Trophoblast cell (in vitro differentiated cells and primary cell): ENCODE results near the gene ZCCHC18.

ENCODE experiments used
- DNase-seq, 2 donors: peaks; one replicate each; pipeline ENCODE4 v3.0.0-alpha.2; 2016
- H2AFZ ChIP-seq: 2 replicates; pipeline ENCODE4 v1.6.1; 2013; ENCODE audit warnings: low read length, moderate library complexity, mild to moderate bottlenecking; ENCODE audit not compliant: insufficient read depth, poor library complexity
- H2AK5ac ChIP-seq: 2 replicates; pipeline ENCODE4 v1.6.1; 2013; ENCODE audit warnings: mild to moderate bottlenecking, low read length
- H2BK120ac ChIP-seq: 2 replicates; pipeline ENCODE4 v1.6.1; 2013; ENCODE audit warnings: low read length, mild to moderate bottlenecking, moderate library complexity; ENCODE audit not compliant: insufficient read depth, poor library complexity
- H2BK12ac ChIP-seq: 2 replicates; pipeline ENCODE4 v1.6.1; 2013; ENCODE audit warnings: mild to moderate bottlenecking, low read length, moderate library complexity
- H2BK5ac ChIP-seq: 2 replicates; pipeline ENCODE4 v1.6.1; 2013; ENCODE audit warnings: low read length, low read depth, moderate library complexity, mild to moderate bottlenecking; ENCODE audit not compliant: poor library complexity
- H3K14ac ChIP-seq: 2 replicates; pipeline ENCODE4 v1.6.1; 2013; ENCODE audit warnings: mild to moderate bottlenecking, low read length
- H3K18ac ChIP-seq: 2 replicates; pipeline ENCODE4 v1.6.1; 2013; ENCODE audit warnings: mild to moderate bottlenecking, low read length
- H3K23ac ChIP-seq: 2 replicates; pipeline ENCODE4 v1.6.1; 2013; ENCODE audit warnings: low read length
- H3K27ac ChIP-seq: 2 replicates; pipeline ENCODE4 v1.5.1; 2013; ENCODE audit warnings: low read depth, mild to moderate bottlenecking, inconsistent platforms, low read length, moderate library complexity
- H3K27me3 ChIP-seq: 2 replicates; pipeline ENCODE4 v1.6.1; 2013; ENCODE audit warnings: inconsistent platforms, mild to moderate bottlenecking, low read length, moderate library complexity; ENCODE audit not compliant: insufficient read depth
- H3K36me3 ChIP-seq, 2 experiments: 1 replicate in 1 of 2; 2 replicates in 1 of 2; pipeline ENCODE4 v1.6.1; 2013; ENCODE audit warnings: low read length in 2 of 2, mild to moderate bottlenecking in 2 of 2, moderate library complexity in 1 of 2; ENCODE audit not compliant: insufficient read depth in 2 of 2, control insufficient read depth in 1 of 2
- H3K4ac ChIP-seq: 2 replicates; pipeline ENCODE4 v1.6.1; 2013; ENCODE audit warnings: low read depth, mild to moderate bottlenecking, low read length, moderate library complexity
- H3K4me1 ChIP-seq, 2 experiments: 1 replicate in 1 of 2; 2 replicates in 1 of 2; pipeline ENCODE4 v1.6.1; 2013; ENCODE audit warnings: low read length in 2 of 2, mild to moderate bottlenecking in 2 of 2, moderate library complexity in 1 of 2; ENCODE audit not compliant: insufficient read depth in 2 of 2, control insufficient read depth in 1 of 2
- H3K4me2 ChIP-seq: 2 replicates; pipeline ENCODE4 v1.6.1; 2013; ENCODE audit warnings: inconsistent platforms, mild to moderate bottlenecking, low read length, moderate library complexity
- H3K4me3 ChIP-seq: 2 replicates; pipeline ENCODE4 v1.5.1; 2013; ENCODE audit warnings: mild to moderate bottlenecking, low read depth, low read length, inconsistent platforms
- H3K79me1 ChIP-seq: one replicate; pipeline ENCODE4 v1.6.1; 2013; ENCODE audit warnings: low read length
- H3K79me2 ChIP-seq: 2 replicates; pipeline ENCODE4 v1.6.1; 2013; ENCODE audit warnings: low read length, mild to moderate bottlenecking; ENCODE audit not compliant: control insufficient read depth, insufficient read depth, poor library complexity
- H3K9ac ChIP-seq: 2 replicates; pipeline ENCODE4 v1.6.1; 2013; ENCODE audit warnings: mild to moderate bottlenecking, low read length
- H3K9me3 ChIP-seq: 2 replicates; pipeline ENCODE4 v1.6.1; 2013; ENCODE audit warnings: low read depth, mild to moderate bottlenecking, control low read depth, inconsistent platforms, low read length; ENCODE audit not compliant: insufficient read depth
- H4K12ac ChIP-seq: 2 replicates; pipeline ENCODE4 v1.6.1; 2013; ENCODE audit warnings: low read depth, mild to moderate bottlenecking, low read length, moderate library complexity
- H4K8ac ChIP-seq: 2 replicates; pipeline ENCODE4 v1.6.1; 2013; ENCODE audit warnings: low read depth, mild to moderate bottlenecking, low read length, moderate library complexity
- H4K91ac ChIP-seq: one replicate; pipeline ENCODE4 v1.6.1; 2013; ENCODE audit warnings: low read depth, mild to moderate bottlenecking, low read length, moderate library complexity
- WGBS: extraction: QIAGEN DNeasy Blood & Tissue Kit; methylation state at CpG from one replicate; pipeline ENCODE4 v1.1.7; 2013; ENCODE audit warnings: missing lambda C conversion rate; ENCODE audit not compliant: insufficient read length, insufficient coverage; ENCODE audit errors: extremely low coverage; 5-methylcytosine and 5-hydroxymethylcytosine counted together

ZCCHC18 gene

DNA sequence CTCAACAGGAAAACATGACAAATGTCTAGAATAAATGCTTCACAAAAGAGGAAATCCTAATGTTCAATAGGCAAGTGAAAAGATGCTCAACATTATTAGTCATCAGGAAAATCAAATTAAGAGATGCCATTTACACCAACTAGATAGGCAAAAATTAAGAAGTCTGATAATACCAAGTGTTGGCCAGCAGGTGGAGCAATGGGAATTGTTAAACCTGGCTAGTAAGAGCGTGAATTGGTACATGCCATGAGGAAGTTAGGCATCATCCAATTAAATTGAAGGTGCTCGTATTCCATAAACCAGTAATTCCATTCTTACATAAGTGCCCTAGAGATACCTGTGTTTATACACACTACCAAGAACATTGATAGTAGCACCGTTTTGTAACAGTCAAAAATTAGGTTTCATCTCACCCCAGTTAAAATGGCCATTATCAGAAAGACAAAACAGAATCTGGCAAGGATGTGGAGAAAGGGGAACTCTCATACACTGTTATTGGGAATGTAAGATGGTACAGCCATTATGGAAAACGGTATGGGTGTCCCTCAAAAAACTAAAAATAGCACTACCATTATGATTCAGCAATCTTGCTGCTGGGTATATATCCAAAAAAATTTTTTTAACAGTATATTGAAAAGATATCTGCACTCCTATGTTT is 14.0 kb upstream of the ZCCHC18 start:
- Histone ChIP-seq H3K4me2 (no peak overlapping the region), H3K36me3 (no peaks in the 10 kb centered on the region), H4K8ac (no peak overlapping the region), H2AFZ (no peak overlapping the region), H3K79me2 (no peaks in the 10 kb centered on the region), H3K27ac (no peak overlapping the region), H4K12ac (no peak overlapping the region), H2BK120ac (no peak overlapping the region), H3K23ac (no peak overlapping the region), H3K27me3 (no peaks in the 10 kb centered on the region), H3K79me1 (no peaks in the 10 kb centered on the region), H2BK5ac (no peak overlapping the region), H3K4me3 (no peak overlapping the region), H3K9ac (no peak overlapping the region), H3K14ac (no peak overlapping the region), H3K18ac (no peak overlapping the region), H2BK12ac (no peak overlapping the region), H3K4me1 (no peaks in the 10 kb centered on the region), H3K4ac (no peak overlapping the region), H2AK5ac (no peak overlapping the region), H4K91ac (no peak overlapping the region), H3K9me3 (no peaks in the 10 kb centered on the region)
- WGBS = no CpG with 5 or more reads among the region's 4 CpGs
- DNase-seq = peak; percentile 54 to 74

DNA sequence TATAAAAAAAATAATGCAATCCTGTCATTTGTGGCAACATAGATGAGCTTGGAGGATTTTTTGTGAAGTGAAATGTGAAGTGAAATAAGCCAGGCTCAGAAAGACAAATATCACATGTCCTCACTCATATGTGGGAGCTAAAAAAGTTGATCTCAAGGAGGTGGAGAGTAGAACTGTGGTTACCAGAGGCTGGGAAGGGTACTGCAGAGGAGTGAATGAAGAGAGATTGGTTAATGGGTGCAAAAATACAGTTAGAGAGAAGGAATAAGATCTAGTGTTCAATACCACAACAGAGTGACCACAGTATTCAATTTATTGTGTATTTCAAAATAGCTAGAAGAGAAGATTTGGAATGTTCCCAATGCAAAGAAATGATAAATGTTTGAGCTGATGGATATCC is 13.4 kb upstream of the ZCCHC18 start:
- Histone ChIP-seq H4K12ac (no peak overlapping the region), H4K8ac (no peak overlapping the region), H3K79me2 (no peaks in the 10 kb centered on the region), H2BK5ac (no peak overlapping the region), H3K14ac (no peak overlapping the region), H2BK12ac (no peak overlapping the region), H2AK5ac (no peak overlapping the region), H3K27ac (no peak overlapping the region), H3K4me1 (no peaks in the 10 kb centered on the region), H3K27me3 (no peaks in the 10 kb centered on the region), H3K18ac (no peak overlapping the region), H3K4me2 (no peak overlapping the region), H2BK120ac (no peak overlapping the region), H3K23ac (no peak overlapping the region), H4K91ac (no peak overlapping the region), H2AFZ (no peak overlapping the region), H3K4ac (no peak overlapping the region), H3K79me1 (no peaks in the 10 kb centered on the region), H3K4me3 (no peak overlapping the region), H3K9me3 (no peaks in the 10 kb centered on the region), H3K9ac (no peak overlapping the region), H3K36me3 (no peaks in the 10 kb centered on the region)
- no peak for DNase-seq

DNA sequence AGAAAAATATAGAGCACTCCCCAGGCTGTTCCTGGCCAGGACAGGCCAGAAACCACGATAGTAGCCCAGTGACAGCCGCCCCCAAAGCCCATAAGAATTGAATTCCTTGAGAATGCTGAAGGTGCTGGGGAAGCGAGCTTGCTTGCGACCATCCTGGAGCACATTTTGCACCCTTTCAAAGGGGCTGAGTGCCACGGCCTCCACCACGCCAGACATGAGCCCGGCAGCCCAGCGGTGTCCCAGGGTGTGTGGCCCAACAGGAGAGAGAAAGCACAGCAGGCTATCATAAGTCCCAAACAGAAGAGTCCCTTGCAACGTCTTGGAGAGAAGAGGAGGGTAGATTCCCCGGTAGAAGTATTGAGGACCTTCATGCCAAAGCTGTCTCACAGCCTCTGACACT is 7.6 kb upstream of the ZCCHC18 start:
- H3K9me3 ChIP-seq = no peaks in the 10 kb centered on the region
- no peak overlapping the region for H3K4me3 ChIP-seq
- no peaks in the 10 kb centered on the region for H3K79me1 ChIP-seq
- no peak overlapping the region for H3K14ac ChIP-seq
- no peak overlapping the region for H3K4ac ChIP-seq
- H2BK120ac ChIP-seq = no peak overlapping the region
- H3K27ac ChIP-seq = no peak overlapping the region
- no peaks in the 10 kb centered on the region for H3K4me1 ChIP-seq
- no peaks in the 10 kb centered on the region for H3K79me2 ChIP-seq
- no peaks in the 10 kb centered on the region for H3K36me3 ChIP-seq
- no peak overlapping the region for H3K23ac ChIP-seq
- H4K91ac ChIP-seq = no peak overlapping the region
- no peak overlapping the region for H3K4me2 ChIP-seq
- no peak overlapping the region for H2BK5ac ChIP-seq
- H2AK5ac ChIP-seq = no peak overlapping the region
- H3K18ac ChIP-seq = no peak overlapping the region
- no CpG with 5 or more reads among the region's 10 CpGs for WGBS
- DNase-seq = no peak
- no peak overlapping the region for H2BK12ac ChIP-seq
- no peak overlapping the region for H3K9ac ChIP-seq
- no peak overlapping the region for H2AFZ ChIP-seq
- no peak overlapping the region for H4K12ac ChIP-seq
- no peaks in the 10 kb centered on the region for H3K27me3 ChIP-seq
- no peak overlapping the region for H4K8ac ChIP-seq

DNA sequence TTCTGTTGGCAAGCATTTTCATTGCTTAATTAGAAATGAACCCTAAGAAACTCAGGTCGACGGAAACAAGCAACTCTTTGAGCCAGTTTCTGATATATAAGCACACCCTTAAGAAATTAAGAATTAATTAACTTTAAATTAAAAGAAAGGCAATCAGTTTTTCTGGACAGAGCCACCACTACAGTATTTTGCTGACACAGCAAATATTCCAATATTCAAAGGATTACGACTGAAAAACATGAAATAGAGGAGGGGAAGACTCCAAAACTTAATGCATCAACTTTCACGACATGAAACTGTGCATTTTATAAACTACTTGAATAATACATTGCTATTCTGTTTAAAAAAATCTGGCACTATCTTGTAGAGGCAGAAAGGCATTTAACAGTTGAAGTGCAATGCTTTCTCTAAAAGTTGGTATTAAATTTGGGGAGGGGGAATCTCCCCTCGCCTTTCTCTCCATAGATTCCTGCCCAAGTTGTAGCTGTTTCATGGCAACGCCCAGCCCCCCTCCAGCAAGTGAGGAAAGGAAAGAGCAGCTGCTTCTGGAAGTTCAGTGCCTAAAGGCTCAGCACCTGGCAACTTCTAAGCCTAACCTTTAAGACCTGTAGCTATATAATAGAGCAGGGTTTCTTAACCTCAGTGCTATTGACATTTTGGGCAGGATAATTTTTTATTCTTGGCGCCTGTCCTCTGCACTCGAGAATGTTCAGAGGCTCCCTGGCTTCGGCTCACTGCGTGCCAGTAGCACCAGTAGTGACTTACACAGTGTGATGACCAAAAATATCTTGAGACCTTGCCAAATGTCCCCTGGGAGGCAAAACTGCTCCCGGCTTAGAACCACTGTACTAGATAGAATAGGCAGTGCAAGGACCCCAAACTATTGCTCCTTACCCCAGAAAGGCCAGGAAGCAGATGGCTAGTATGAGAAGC is 6.7 kb upstream of the ZCCHC18 start:
- Histone ChIP-seq H2AFZ (no peak overlapping the region), H2AK5ac (no peak overlapping the region), H3K9ac (no peak overlapping the region), H3K36me3 (no peaks in the 10 kb centered on the region), H3K4ac (no peak overlapping the region), H3K79me2 (no peaks in the 10 kb centered on the region), H2BK120ac (no peak overlapping the region), H4K91ac (no peak overlapping the region), H3K9me3 (no peaks in the 10 kb centered on the region), H2BK5ac (no peak overlapping the region), H3K27ac (no peak overlapping the region), H3K4me3 (no peak overlapping the region), H2BK12ac (no peak overlapping the region), H3K27me3 (no peaks in the 10 kb centered on the region), H3K14ac (no peak overlapping the region), H3K4me1 (no peaks in the 10 kb centered on the region), H3K18ac (no peak overlapping the region), H4K12ac (no peak overlapping the region), H4K8ac (no peak overlapping the region), H3K79me1 (no peaks in the 10 kb centered on the region), H3K4me2 (no peak overlapping the region), H3K23ac (no peak overlapping the region)
- WGBS = no CpG with 5 or more reads among the region's 11 CpGs
- DNase-seq = no peak
